Upper lobe of left lung (tissue), 4 donors: Measurements from ENCODE around the gene TRPM2.

ENCODE experiments used
- CTCF ChIP-seq, 6 experiments: fragments of 450-650 bp in 4 of 6; fragments of 200-600 bp in 2 of 6; sonication (generic) in 2 of 6; IDR thresholded peaks; one replicate each; pipeline ENCODE4 v1.5.1; 2016 to 2019; ENCODE audit warnings: antibody characterized with exemption in 6 of 6
- EP300 ChIP-seq, 4 donors: sonication (generic); formaldehyde crosslinking; IDR thresholded peaks; one replicate each; pipeline ENCODE4 v1.5.1; 2017; ENCODE audit warnings: antibody characterized with exemption in 4 of 4, control low read depth in 2 of 4
- POLR2AphosphoS5 ChIP-seq, 2 donors: sonication (generic); formaldehyde crosslinking; IDR thresholded peaks; one replicate each; pipeline ENCODE4 v1.5.1; 2017; ENCODE audit warnings: antibody characterized with exemption in 2 of 2

GRCh38 chr21:44490816-44491215, 137.4 kb downstream of the TRPM2 start:
- TF ChIP-seq CTCF (IDR thresholded peaks at IDR 0.05) (no peak), EP300 (IDR thresholded peaks at IDR 0.05) (no peak), POLR2AphosphoS5 (IDR thresholded peaks at IDR 0.05) (no peak)
